Measurements from ENCODE around the gene PLEKHM2.

The PLEKHM2 gene

DNA sequence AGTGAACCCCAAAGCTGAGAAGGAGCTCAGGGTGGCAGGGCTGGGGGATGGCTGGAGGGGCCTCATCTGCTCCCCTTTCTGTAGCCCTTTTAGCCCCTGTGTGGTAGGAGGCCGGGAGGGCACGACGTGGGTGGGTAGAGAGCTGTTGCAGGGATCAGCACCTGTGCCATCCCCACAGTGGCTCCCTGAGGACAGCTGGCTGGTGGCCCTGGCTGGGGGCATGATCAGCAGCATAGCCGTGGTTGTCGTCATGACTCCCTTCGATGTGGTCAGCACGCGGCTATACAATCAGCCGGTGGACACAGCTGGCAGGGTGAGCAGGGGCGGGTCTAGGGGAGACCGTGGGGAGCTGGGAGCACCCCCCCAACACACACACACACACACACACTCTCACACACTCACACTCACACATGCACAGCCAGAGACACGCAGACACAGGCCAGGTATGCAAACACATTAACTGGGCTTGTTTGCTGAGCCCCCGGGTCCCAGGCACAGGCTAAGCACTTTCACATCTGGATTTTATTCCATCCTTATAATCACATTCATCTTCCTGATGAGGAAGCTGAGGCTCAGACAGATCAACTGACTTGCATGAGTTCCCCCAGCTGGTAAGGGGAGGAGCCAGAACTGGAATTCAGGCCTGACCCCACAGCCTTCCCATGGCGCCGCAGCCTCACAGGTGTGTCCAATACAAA is 54.4 kb downstream of the PLEKHM2 start:
- no peak for DNase-seq (ENCODE audit: low spot score)

DNA sequence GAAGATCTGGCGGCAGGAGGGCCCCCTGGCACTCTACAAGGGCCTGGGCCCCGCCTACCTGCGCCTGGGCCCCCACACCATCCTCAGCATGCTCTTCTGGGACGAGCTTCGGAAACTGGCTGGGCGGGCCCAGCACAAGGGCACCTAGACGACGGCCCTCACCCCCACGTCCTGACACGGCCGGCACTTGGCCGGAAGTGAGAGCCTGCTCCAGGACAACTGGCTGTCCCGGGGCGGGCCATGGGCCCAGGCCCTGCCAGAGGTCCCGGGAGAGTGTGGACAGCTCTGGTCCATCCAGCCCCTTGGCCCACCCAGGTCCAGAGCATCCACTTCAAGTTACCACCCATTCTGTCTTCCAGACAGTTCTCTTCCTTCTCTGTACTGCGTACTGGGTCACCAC is 55.1 kb downstream of the PLEKHM2 start:
- no peak for DNase-seq (ENCODE audit: low spot score)

DNA sequence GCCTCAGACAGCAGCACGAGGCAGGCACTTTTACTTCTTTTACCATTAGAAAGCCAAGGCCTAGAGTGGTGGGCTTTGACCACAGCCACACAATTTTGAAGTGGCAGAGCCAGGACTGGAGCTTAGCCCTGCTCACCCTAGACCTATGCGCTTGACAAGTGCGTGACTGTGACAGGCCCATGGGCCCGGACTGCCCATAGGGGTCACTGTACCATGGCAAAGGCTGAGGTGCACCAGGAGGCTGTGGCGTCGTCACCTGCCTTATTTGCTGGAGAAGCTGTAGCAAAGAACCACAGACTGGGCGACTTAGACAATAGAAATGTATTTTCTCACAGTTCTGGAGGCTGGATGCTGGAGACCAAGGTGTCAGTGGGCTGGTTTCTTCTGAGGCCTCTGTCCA is 55.6 kb downstream of the PLEKHM2 start:
- no peak for DNase-seq (ENCODE audit: low spot score)

DNA sequence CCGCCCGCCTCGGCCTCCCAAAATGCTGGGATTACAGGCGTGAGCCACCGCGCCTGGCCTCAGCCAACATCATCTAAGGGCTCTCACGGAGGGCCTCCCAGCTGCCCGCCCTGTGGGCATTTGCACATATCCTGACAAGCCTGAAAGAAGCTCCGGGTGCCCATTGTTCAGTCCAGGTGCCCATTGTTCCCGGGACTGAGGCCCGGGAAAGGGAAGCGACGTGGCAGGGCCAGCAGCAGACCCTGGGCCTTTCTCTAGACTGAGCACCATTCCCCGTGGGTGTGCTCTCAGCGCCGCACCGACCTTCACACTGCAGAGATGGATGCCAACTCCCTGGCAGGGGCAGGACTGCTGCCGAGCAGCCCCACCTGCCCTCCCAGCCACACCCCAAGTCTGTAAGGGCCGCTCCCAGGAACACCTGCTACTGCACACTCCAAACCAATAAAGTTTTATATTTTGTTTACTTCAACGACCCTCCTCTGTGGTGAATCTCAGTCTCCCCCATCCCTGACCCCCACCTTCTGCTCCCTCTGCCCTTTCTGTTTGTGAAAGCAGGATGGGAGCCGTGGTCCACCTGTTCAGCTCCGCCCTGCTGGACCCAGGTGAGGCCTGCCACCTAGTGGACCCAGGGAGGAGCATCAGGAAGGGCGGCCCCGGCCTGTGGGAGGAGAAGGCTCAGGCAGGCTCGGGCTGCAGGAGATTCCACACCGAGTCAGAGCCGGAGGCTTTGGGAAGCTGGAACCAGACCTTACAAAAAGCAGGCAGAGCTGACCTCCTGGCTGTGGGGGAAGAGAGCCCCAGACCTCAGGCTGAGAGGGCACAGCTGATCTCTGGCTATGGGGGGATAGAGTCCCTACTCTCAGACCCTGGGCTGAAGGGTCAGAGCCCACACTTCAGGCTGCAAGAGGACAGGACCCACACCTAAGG is 57.1 kb downstream of the PLEKHM2 start:
- DNase-seq (ENCODE audit: low spot score): peak; percentile 30

DNA sequence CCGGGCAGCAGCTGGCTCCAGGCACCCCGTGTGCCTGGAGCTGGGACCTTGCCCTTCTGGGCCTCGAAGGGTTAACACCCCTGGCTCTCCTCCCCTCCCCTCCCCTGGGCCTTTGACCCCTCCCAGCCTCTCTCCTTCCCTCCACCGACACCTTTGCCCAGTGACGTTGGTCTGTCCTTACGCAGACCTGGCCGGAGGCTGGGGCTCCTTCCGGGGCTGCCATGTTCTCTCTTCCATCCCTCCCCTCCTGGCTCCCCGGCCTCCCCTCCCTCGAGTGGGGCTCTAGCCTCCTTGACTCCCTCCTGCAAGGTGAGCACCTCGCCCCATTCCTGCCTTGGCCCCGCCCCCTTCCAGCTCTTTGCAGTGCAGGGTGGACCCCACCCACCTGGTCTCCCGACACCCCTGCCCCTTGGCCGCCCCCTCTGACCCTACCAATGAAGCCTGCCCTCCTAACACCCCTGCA is 58.2 kb downstream of the PLEKHM2 start, which contains the start of gene TMEM82:
Gene TMEM82 (plus strand): TSS at position 161 of the 463 bp plus-strand sequence. CDS start 61 bp downstream, at position 222.
- DNase-seq (ENCODE audit: low spot score): no peak

DNA sequence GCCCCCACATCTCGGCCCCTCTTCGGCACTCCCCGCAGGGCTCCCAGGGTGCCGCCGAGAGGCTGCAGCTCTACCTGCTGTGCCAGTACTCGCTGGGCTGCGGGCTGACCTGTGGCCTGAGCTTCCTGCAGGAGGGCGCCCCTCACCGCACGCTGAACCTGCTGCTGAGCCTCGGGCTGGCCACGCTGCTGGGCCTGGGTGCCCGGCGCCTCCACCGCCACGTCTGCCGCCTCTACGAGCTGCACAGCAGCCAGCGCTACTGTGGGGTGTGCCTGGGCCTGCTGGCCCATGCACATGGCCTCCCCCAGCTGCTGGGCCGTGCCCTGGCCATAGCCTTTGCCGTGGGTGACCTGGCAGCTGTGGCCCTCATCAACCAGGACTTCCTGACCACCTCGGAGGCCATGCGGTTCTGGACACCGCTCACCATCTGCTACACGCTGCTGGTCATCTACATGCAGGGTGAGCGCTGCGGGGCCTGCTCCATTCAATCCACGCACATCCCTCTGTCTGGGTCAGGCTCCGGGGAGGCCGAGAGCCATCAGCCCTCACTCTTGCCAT is 60.1 kb downstream of the PLEKHM2 start:
- no peak for DNase-seq (ENCODE audit: low spot score)

DNA sequence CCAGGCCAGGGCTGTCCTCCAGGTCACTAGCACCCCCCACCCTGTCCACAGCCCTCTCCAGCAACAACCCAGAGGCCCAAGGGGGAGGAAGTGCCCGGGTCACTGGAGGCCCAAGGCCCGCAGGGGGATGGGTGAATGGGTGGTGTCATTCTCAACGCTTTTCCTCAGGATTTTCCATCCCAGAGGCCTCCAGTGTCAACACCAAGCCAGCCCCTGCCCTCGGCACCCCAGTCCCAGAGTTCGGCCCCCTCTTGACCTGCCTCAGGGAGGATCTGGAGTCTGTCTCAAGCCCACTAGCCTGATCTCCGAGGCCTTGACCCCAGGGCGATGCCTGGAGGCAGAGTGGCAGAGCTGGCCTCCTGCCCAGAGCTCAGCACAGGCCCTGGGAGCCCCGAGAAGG is 63.3 kb downstream of the PLEKHM2 start:
- no peak for DNase-seq (ENCODE audit: low spot score)

DNA sequence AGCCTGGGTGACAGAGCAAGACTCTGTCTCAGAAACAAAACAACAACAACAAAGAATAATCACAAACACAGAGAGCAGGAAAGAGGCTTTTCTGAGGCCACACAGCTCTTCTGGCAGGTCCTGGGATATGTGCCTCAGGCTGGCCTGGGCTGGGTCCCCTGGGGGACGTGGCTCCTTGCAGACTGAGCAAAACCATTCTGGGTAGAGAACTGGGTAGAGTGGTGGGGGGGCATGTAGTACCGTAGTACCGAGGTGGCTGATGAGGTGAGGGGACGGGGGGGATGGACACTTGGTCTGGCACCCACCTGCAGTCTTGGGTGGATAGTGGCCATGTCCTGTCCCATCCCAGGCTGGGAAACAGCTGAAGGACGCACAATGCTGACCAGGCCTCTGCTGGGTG is 64.1 kb downstream of the PLEKHM2 start:
- DNase-seq (ENCODE audit: low spot score): no peak

DNA sequence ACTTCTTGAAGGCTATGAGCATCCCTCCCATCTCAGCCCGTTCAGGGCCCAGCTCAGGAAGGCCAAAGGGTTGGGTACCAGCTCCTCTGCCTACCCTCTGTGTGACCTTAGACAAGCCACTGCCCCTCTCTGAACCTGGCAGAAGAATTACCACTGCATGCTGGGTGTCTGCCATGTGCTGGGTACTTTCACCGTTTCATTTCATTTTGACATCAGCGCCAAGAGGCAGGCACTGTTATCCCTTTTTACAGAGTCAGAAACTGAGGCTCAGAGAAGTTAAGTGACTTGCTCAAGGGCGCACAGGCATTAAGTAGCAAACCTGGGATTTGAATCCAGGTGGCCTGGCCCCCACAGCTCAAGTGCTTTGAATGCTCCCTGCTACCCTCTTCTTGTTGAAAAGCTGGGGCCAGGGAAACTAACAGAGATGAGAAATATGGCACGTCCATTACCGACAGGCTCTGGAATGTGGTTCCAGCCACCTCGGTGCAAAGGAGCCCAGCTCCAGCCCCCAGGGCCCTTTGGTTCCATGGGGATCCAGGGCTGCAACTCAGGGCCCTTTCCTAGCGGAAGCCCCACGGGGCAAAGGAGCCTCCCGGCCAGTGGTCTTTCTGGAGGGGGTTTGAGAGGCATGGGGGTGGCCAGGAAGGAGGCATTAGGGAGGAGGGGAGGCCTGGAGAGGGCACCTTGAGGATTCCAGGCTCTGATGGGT is 64.7 kb downstream of the PLEKHM2 start:
- no peak for DNase-seq (ENCODE audit: low spot score)

DNA sequence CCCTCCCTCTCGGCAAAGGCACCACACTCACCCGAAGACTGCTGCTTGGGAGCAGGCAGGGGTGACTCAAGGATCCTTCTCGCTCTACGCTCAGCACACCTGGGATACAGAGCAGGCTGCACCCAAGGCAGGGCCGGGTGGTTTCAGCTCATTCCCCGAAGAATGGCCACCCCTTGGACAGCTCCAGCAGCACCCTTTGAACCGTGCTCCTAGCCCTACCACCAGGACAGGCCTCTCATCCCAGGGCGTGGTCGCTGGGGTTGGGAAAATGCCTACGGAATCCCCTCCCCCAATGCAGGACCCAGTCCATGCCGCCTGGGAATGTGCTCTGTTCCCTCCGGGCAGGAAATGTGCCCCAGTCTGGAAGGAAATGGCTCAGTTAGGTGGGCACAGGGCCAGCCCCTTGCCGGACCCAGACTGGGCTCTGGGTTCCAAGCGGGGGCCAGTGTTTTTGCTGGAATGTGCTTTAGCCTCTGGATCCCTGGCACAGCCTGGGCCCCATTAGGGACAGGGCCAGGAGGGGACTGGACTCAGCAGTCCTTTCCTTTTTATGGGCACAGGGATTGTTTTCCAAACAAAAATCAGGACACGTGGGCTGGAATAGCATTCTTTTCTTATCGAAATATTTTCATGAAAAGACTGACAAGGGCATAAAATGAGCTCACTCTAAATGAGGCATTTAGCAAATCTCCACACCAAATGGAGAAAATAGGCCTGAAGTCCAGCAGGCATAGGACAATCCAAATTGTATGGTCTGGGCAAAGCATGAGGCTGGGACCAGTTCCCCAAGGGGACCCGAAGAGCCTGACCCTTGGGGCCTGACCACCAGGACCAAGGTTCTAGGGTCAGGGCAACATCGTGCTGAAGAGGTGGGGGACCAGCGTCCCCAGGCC is 65.5 kb downstream of the PLEKHM2 start:
- no peak for DNase-seq (ENCODE audit: low spot score)

DNA sequence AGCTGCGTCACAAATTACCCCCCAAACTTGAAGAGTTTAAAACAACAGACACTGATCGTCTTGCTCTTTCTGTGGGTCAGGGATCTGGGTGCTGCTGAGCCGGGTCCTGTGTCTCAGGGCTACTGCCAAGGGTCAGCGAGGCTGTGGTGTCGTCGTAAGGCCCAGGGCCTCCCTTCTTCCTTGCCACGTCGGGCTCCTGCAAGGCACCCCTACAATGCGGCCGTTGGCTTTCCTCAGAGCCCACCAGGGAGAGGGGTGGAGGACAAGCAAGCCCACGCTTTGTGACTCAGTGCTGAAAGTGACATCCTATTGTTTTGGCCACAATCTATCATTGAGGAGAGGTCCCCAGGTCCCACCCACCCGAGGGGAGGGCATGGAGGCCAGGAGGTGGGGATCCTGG is 66.8 kb downstream of the PLEKHM2 start:
- DNase-seq (ENCODE audit: low spot score): no peak

DNA sequence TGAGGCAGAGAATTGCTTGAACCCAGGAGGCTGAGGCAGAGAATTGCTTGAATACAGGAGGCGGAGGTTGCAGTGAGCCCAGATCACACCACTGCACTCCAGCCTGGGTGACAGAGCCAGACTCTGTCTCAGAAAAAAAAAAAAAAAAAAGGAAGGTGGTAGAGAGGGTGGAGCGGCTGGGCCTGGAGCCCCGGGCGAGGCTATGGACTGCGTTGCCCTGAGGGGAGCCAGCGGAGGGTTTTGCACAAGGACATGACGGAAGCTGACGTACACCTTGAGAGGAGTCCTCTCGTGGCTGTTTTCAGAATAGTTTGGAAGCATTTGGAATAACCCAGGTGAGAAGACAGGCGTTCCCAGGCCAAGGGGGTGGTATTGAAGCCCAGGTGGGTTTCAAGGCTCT is 67.6 kb downstream of the PLEKHM2 start:
- no peak for DNase-seq (ENCODE audit: low spot score)

DNA sequence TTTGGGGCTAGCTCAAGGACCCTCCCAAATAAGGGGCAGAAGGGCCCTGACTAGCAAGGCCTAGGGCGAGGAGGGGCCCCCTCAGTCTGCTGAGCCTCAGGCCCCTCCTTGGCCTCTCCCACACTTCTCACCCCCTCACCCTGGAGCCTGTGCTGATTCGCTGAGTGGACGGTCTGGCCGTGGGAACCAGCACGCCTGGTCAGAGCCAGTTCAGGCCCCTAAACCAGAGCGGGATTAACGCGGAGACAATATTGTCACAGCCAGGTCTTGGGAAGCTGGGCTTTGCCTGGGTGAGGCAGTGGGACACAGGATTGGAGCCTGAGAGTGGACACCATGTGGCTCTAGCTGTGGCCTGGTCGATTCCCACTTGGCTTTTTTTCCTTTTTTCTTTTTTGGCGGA is 69.7 kb downstream of the PLEKHM2 start:
- DNase-seq (ENCODE audit: low spot score): no peak

DNA sequence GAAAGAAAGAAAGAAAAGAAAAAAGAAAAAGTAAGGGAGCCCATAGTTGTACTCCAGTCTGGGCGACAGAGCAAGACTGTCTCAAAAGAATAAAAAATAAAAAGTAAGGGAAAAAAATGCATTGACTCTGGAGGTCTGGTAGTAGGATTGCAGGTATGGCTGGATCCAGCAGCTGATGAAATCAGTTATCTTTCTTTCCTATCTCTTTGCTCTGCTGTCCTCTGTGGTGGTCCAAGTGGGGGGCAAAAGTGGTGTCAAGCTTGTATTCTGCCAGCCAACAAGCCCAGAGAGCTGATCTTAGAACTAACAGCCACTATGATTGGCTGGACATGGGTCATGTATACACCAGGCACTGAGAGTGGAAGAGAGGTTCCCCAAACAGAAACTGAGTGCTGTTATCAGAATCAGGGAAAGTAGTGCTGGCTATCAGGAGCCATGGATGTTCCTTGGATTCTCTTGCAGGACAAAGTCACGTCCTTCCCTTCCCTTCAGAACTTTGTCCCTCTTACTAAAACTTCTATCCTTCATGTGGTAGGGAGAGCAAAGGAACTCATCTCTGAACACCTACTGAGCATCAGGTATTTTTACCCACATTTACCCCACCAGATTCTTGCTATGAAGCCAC is 71.0 kb downstream of the PLEKHM2 start:
- DNase-seq (ENCODE audit: low spot score): no peak

DNA sequence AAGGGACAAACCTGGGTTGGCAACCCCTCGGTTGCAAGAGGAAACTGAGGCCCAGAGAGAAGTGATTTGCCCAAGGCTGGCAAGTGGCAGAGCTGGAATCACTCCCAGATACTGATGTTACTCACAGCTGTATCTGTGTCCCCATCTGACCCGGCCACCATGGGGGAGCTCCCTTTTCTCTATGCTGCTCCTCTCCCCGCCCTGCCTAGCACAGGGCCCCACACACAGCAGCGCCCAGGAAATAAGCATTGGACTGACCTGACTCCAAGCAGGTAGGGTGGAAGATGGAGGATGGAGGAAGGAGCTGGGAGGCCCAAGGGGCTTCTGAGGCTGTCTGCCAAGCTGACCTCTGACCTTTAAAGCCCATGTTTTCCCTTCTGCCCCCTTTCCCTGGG is 71.5 kb downstream of the PLEKHM2 start:
- peak; percentile 24 for DNase-seq (ENCODE audit: low spot score)

DNA sequence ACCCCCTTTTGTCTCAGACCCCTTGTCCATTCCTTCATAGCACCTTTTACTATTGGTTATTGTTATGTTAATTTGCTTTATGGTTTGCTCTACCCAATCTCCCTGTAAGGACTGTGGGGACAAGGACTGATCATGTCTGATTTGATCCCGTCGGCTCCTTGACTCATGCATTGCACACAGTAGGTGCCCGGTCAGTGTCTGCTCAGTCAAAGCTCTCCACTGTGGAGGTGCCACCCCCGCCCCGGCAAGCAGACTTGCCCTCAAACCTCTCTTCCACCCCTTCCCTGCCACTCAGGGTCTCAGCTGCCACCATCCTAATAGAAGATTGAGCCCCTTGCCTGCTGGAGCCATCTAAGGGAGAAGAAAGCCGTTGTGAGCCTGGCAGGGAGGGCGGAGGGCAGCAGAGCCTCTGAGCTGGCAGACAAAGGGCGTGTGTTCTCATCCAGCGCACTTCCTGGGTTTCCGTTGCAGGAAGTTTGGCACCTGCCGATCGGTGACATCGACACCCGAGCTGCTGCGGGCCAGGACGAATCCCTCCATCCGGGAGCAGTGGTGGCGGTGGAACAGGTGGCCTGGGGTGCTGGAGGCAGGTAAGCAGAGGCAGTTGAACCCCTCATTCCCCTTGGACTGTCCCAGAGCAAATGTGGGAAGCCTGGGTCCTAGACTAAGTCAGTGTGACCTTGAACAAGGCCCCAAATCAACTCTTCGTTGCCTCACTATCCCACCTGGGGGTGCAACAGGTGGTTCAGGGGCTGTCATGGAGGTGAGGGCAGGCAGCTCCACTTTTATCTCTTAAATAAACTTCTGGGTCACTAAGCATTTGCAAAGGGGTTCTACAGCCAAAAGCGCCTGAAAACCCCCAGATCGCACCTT is 72.3 kb downstream of the PLEKHM2 start:
- DNase-seq (ENCODE audit: low spot score): peak; percentile 34

DNA sequence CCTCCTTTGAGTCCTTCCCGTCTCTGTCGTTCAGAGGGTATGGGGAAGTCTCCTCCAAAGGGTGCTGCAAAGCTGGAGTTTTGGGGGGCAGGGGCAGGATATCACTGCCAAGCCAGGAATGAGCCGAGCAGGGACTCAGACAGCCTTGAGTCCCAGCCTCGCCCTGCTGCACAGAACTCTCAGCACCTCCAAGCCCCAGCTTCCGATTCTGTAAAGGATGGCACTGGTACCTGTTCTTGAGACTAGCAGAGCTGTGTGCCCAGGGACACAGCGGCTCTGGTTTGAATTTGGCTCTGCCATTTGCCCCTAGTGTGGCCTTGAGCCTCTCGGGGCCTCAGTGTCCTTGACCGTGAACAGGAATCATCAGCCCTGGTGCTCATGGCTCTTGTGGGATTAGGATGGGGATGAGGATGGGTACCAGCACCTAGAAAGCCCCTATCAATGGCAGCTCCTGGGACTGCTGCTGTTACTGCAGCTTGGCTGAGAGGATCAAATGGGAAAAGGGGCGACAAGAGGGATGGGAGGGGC is 73.0 kb downstream of the PLEKHM2 start:
- DNase-seq (ENCODE audit: low spot score): no peak

DNA sequence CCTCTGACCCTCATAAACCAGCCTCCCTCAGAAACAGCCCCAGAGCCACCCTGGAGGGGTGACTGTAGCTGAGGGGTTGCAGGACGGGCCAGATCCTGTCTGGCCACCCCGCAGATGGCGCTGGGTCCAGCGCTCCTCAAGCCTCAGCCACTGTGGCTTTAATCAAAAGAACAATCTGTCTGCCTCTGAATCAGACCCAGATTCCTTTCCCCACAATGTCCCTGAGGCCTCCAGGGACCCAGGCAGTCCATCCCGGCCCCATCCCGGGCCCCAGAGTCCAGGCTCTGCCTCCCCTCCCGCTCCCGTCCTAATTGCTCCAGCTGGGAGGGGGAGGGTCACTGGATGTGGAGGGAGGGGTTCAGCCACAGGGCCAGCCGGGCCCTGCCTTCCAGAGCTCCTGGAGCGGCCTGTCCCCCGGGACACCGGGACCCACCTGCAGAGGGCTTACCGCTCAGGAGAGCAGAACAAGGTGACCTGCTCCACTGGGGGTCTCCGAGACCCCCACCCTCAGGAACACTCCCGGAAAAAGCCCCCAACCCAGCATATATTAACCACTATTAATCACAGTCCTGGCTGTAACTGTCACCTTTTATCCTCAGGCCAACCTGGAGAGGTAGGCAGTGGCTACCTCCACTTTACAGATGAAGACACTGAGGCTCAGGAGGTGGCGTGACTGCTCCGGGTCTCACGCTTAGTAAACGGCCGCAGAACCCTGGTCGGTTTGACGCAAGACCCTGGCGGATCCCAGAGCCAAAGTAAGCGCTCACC is 73.6 kb downstream of the PLEKHM2 start:
- no peak for DNase-seq (ENCODE audit: low spot score)

All from globus pallidus (tissue), 1 donor.